Measurements from ENCODE around the gene ZC3H4. TPM values are rescaled to one million over a fixed set of nuclear protein-coding genes. Genes with fewer than 3 reads are reported as not detected.

The ZC3H4 gene
- total and polyA plus RNA-seq, 9 of the 15 experiments (the other 6 are each of a cell fraction or from before 2014, with no cell fraction given), result 2.2 to 75.6 (median 18.3) TPM

DNA sequence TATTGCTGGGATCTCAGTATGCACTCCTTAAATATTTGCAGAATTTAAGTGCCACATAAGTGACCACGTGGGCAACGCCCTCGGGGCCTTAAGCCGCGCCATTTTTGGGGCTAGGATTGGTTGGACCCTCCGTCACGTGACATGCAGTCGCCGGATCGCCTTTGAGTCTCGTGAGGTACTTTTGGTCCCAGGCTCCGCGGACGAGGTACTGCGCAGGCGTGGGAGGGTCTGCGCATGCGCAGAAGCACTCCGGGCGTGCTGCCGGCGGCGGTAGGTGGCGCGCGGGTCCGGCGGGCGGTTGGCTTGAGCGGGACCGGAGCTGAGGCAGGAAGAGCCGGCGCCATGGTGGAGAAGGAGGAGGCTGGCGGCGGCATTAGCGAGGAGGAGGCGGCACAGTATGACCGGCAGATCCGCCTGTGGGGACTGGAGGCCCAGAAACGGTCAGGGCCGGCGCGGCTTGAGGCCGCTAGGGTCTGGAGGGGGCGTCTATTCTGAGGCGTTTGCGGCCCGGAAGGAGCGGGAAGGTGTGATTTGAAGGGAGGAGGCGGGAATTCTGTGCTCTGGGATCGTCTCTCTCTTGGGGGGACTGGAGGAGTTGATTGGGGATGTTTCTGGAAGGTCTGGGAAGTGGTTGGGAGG is 17.1 kb upstream of the ZC3H4 start, which contains the start of gene SAE1 (continued):
- TF ChIP-seq ZNF707 (CRISPR knock-in tag; conservative IDR thresholded peaks at IDR 0.05) (no peak), HMG20B (CRISPR knock-in tag; IDR thresholded peaks at IDR 0.05) (no peak), SOX6 (IDR thresholded peaks at IDR 0.05) (0 out of 2 replicates have a peak, but pooled peaks have one; percentile 50), MCM3 (IDR thresholded peaks at IDR 0.05) (no peak), BCOR (IDR thresholded peaks at IDR 0.05) (peak; percentile 67; the same call in 1 of the 2 replicates), NFE2L1 (tag; IDR thresholded peaks at IDR 0.05; ENCODE audit: borderline replicate concordance, low read depth) (no peak), CSDE1 (IDR thresholded peaks at IDR 0.05) (no peak), NCOR1 (IDR thresholded peaks at IDR 0.05) (no peak), FOSL1 (tag; conservative IDR thresholded peaks at IDR 0.05) (no peak), NELFE (IDR thresholded peaks at IDR 0.05; ENCODE audit: insufficient read depth, insufficient read length) (no peak), SRSF7 (optimal IDR thresholded peaks at IDR 0.05; ENCODE audit: low read depth, low read length) (no peak), ZZZ3 (IDR thresholded peaks at IDR 0.05) (no peak), ESRRB (CRISPR knock-in tag; IDR thresholded peaks at IDR 0.05; ENCODE audit: borderline replicate concordance) (no peak), ZNF436 (CRISPR knock-in tag; IDR thresholded peaks at IDR 0.05) (no peak), TEAD4 (IDR thresholded peaks at IDR 0.05; ENCODE audit: low read length) (peak; percentile 40; the same call in 1 of the 2 replicates), TEAD4 (CRISPR knock-in tag; IDR thresholded peaks at IDR 0.05; ENCODE audit: borderline replicate concordance) (no peak), ELF1 (tag; IDR thresholded peaks at IDR 0.05) (peak; percentile 57; the same call in 1 of the 2 replicates), POLR2H (tag; IDR thresholded peaks at IDR 0.05; ENCODE audit: low read depth) (peak; percentile 84), ZNF57 (CRISPR knock-in tag; IDR thresholded peaks at IDR 0.05) (no peak)
- TF ChIP-seq, protein P1, sequence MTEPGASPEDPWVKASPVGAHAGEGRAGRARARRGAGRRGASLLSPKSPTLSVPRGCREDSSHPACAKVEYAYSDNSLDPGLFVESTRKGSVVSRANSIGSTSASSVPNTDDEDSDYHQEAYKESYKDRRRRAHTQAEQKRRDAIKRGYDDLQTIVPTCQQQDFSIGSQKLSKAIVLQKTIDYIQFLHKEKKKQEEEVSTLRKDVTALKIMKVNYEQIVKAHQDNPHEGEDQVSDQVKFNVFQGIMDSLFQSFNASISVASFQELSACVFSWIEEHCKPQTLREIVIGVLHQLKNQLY (CRISPR knock-in tag; conservative IDR thresholded peaks at IDR 0.05), result no peak; a peak in 1 of 4 replicates
- TF ChIP-seq, protein P2, sequence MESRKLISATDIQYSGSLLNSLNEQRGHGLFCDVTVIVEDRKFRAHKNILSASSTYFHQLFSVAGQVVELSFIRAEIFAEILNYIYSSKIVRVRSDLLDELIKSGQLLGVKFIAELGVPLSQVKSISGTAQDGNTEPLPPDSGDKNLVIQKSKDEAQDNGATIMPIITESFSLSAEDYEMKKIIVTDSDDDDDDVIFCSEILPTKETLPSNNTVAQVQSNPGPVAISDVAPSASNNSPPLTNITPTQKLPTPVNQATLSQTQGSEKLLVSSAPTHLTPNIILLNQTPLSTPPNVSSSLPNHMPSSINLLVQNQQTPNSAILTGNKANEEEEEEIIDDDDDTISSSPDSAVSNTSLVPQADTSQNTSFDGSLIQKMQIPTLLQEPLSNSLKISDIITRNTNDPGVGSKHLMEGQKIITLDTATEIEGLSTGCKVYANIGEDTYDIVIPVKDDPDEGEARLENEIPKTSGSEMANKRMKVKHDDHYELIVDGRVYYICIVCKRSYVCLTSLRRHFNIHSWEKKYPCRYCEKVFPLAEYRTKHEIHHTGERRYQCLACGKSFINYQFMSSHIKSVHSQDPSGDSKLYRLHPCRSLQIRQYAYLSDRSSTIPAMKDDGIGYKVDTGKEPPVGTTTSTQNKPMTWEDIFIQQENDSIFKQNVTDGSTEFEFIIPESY (CRISPR knock-in tag; IDR thresholded peaks at IDR 0.05), result peak; percentile 92
- TF ChIP-seq, protein P3, sequence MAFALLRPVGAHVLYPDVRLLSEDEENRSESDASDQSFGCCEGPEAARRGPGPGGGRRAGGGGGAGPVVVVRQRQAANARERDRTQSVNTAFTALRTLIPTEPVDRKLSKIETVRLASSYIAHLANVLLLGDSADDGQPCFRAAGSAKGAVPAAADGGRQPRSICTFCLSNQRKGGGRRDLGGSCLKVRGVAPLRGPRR (CRISPR knock-in tag; IDR thresholded peaks at IDR 0.05), result peak; percentile 48; the same call in 1 of the 2 replicates
- TF ChIP-seq, protein P4, sequence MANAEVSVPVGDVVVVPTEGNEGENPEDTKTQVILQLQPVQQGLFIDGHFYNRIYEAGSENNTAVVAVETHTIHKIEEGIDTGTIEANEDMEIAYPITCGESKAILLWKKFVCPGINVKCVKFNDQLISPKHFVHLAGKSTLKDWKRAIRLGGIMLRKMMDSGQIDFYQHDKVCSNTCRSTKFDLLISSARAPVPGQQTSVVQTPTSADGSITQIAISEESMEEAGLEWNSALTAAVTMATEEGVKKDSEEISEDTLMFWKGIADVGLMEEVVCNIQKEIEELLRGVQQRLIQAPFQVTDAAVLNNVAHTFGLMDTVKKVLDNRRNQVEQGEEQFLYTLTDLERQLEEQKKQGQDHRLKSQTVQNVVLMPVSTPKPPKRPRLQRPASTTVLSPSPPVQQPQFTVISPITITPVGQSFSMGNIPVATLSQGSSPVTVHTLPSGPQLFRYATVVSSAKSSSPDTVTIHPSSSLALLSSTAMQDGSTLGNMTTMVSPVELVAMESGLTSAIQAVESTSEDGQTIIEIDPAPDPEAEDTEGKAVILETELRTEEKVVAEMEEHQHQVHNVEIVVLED (CRISPR knock-in tag; IDR thresholded peaks at IDR 0.05), result peak; percentile 48; the same call in 1 of the 2 replicates
- TF ChIP-seq, protein P5, sequence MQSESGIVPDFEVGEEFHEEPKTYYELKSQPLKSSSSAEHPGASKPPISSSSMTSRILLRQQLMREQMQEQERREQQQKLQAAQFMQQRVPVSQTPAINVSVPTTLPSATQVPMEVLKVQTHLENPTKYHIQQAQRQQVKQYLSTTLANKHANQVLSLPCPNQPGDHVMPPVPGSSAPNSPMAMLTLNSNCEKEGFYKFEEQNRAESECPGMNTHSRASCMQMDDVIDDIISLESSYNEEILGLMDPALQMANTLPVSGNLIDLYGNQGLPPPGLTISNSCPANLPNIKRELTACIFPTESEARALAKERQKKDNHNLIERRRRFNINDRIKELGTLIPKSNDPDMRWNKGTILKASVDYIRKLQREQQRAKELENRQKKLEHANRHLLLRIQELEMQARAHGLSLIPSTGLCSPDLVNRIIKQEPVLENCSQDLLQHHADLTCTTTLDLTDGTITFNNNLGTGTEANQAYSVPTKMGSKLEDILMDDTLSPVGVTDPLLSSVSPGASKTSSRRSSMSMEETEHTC (IDR thresholded peaks at IDR 0.05), result peak; percentile 95
